GM18499 (cell line): ENCODE results near the gene IQCN.
"Not testable (repeated sequence)": the region's sequence is repeated elsewhere in the genome, so short reads cannot be mapped to it uniquely, and the experiment has no call there.

Source experiments
- ATAC-seq: cut with Tn5 transposase; IDR thresholded peaks from one replicate; pipeline ENCODE4 v1.9.1; 2021; ENCODE audit warnings: moderate number of reproducible peaks; ENCODE audit not compliant: insufficient read depth, unreplicated experiment

The IQCN gene

GRCh38 chr19:18219911-18220631, 54.2 kb downstream of the IQCN start:
- no peak for ATAC-seq

GRCh38 chr19:18218600-18218999, 55.7 kb downstream of the IQCN start:
- no peak for ATAC-seq

GRCh38 chr19:18218159-18218558, 56.1 kb downstream of the IQCN start:
- no peak for ATAC-seq

- ATAC-seq: no peak
Observed at GRCh38 chr19:18216789-18217188, 57.5 kb downstream of the IQCN start.

GRCh38 chr19:18214779-18215433, 59.3 kb downstream of the IQCN start:
- ATAC-seq: no peak

GRCh38 chr19:18211683-18212082, 62.6 kb downstream of the IQCN start:
- no peak for ATAC-seq

GRCh38 chr19:18209912-18210311, 64.3 kb downstream of the IQCN start:
- not testable (repeated sequence) for ATAC-seq

- ATAC-seq: no peak
Observed at GRCh38 chr19:18208098-18208951, 65.9 kb downstream of the IQCN start.
